ENCODE data around the gene RIBC2.
A peak's percentile ranks its signal among the peaks of the same experiment; 100 is the strongest.

RIBC2 gene

GRCh38 chr22:45473626-45474237, 60.2 kb downstream of the RIBC2 start:
- H3K4me3 ChIP-seq (ENCODE audit: low read length): no peak overlapping the region
- TF ChIP-seq CTCF (IDR thresholded peaks at IDR 0.05; ENCODE audit: insufficient read depth, low read depth, low read length, missing control alignments): no peak
- no peak for DNase-seq (ENCODE audit: low read depth)

- no peak for DNase-seq (ENCODE audit: low read depth)
- TF ChIP-seq CTCF (IDR thresholded peaks at IDR 0.05; ENCODE audit: insufficient read depth, low read depth, low read length, missing control alignments): no peak
- H3K4me3 ChIP-seq (ENCODE audit: low read length): no peak overlapping the region
These were observed 61.7 kb downstream of the RIBC2 start for GRCh38 chr22:45475063-45475747.

GRCh38 chr22:45475851-45476514, 62.5 kb downstream of the RIBC2 start:
- no peak for TF ChIP-seq CTCF (IDR thresholded peaks at IDR 0.05; ENCODE audit: insufficient read depth, low read depth, low read length, missing control alignments)
- no peak for DNase-seq (ENCODE audit: low read depth)
- H3K4me3 ChIP-seq (ENCODE audit: low read length): no peak overlapping the region

- H3K4me3 ChIP-seq (ENCODE audit: low read length): no peak overlapping the region
- TF ChIP-seq CTCF (IDR thresholded peaks at IDR 0.05; ENCODE audit: insufficient read depth, low read depth, low read length, missing control alignments): no peak
- DNase-seq (ENCODE audit: low read depth): no peak
These were observed 63.3 kb downstream of the RIBC2 start for GRCh38 chr22:45476814-45477213.

GRCh38 chr22:45477366-45478107, 64.0 kb downstream of the RIBC2 start:
- no peak overlapping the region for H3K4me3 ChIP-seq (ENCODE audit: low read length)
- TF ChIP-seq CTCF (IDR thresholded peaks at IDR 0.05; ENCODE audit: insufficient read depth, low read depth, low read length, missing control alignments): no peak
- DNase-seq (ENCODE audit: low read depth): no peak

GRCh38 chr22:45478108-45478771, 64.7 kb downstream of the RIBC2 start:
- TF ChIP-seq CTCF (IDR thresholded peaks at IDR 0.05; ENCODE audit: insufficient read depth, low read depth, low read length, missing control alignments): no peak
- H3K4me3 ChIP-seq (ENCODE audit: low read length): no peak overlapping the region
- DNase-seq (ENCODE audit: low read depth): peak; percentile 56

Measured in epithelial cell of esophagus (primary cell).